SKM-1 treated with dmso at 0.1 percent for 144 hours (cell line): ENCODE data around the gene VPS50.
"Not testable (repeated sequence)": the region's sequence is repeated elsewhere in the genome, so short reads cannot be mapped to it uniquely, and the experiment has no call there.

Source experiments
- DNase-seq: peaks from one replicate; lab custom pipeline; 2025; ENCODE audit not compliant: unreplicated experiment; lab: John Stamatoyannopoulos, UW

Gene VPS50

DNA sequence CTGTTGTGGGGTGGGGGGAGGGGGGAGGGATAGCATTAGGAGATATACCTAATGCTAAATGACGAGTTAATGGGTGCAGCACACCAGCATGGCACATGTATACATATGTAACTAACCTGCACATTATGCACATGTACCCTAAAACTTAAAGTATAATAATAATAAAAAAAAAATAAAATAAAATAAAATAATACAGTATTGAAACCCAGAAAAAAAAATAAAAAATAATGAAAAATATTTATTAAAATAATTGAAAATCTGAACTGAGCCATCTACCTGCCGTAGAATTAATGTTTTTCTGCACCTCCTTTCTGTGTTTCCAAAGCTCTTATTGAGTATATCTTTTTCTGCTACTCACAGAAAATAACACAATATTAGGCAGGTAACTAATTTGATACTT is 94.1 kb downstream of the VPS50 start:
- DNase-seq, result not testable (repeated sequence)

DNA sequence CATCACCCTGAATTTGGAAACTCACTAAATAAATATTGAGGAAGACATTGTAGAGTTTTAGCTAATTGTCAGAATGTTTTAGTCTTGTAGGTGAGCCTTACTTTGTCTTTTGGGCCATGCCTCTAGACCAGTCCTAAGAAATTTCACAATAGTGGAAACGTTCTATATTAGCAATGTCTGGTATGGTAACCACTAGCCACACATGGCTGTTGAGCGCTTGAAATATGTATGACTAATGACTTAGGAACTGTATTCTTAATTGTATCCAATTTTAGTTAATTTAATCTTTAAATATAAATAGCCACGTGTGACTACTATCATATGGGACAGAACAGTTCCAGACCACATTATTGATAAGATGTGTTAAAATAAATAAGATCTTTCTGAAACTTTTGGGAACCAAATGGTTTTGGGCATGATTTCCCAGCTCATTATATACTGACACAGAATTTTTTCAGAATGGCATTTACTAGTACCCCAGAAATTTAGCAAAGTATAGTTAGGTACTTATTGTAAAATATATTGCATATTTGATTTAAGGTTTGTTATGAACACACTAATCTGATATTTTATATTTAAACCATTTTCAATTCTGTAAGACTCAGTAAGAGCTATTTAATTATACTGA is 95.0 kb downstream of the VPS50 start:
- DNase-seq, result no peak

DNA sequence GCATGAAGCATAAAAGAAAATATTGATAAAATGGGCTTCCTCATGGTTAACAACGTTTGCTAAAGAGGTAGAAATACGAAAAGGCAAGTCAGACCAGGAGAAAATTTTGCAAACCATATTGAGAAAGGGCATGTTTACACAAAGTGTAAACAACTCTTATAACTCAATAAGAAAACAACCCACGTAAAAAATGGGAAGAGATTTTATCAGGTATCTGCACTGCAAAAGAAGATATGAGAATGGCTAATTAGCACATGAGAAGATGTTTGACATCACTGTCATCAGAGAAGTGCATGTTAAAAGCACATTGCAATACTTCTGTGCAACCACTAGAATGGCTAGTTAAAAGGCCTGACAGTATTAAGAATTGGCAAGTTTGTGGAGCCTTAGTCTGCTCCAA is 99.5 kb downstream of the VPS50 start:
- DNase-seq, result no peak

DNA sequence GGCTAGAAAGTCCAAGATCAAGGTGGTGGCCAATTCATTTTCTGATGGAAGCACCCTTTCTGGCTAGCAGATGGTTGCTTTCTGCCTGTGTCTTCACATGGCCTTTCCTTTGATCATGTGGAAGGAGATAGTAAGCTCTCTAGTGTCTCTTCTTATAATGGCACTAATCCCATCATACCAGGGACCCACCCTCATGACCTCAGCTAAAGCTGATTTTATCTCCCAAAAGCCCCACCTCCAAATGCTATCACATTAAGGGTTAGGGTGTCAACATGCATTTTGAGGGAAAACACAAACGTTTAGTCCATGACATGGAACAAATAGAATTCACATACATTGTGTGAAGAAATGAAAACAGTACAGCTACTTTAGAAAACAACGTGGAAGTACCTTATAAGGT is 100.0 kb downstream of the VPS50 start:
- DNase-seq, result no peak

GRCh38 chr7:93337052-93337451 is 104.9 kb downstream of the VPS50 start:
- DNase-seq, result no peak

GRCh38 chr7:93342178-93342577 is 110.0 kb downstream of the VPS50 start:
- DNase-seq, result not testable (repeated sequence)

GRCh38 chr7:93350338-93350737 is 118.2 kb downstream of the VPS50 start:
- no peak for DNase-seq

DNA sequence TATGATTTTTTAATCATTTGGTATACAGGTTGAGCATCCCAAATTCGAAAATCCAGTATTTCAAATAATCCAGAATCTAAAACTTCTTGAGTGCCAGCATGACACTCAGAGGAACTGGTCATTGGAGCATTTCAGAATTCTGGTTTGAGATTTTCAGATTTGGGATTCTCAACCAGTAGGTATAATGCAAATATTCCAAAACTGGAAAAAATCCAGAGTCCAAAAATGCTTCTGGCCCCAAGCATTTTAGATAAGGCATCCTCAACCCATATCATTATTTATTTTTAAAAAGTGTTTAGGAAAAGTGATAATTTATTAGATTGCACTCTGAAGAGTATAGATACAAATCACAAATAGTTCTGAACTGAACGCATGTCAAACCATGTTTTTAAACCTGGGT is 120.7 kb downstream of the VPS50 start:
- DNase-seq, result no peak

GRCh38 chr7:93354815-93355214 is 122.6 kb downstream of the VPS50 start:
- DNase-seq, result no peak

GRCh38 chr7:93359520-93360198 is 127.5 kb downstream of the VPS50 start:
- DNase-seq, result no peak

DNA sequence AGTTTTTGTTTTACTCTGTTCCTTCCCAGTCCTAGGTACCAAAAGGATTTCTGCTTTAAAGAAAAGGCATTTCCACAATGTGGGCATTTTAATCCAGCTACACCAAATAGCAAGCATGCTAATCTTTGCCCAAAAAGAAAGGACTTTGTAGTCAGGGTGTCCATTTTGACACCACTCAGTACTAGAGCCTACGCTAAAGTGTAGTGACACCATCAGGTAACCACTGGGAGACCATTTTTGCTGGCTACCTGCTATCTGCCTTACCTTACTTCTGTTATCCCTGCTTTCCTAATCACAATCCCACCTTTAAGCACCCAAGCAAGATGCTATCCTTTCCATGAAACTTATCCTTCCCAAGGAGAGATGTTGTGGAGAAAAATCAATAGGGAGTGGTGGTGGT is 129.7 kb downstream of the VPS50 start:
- DNase-seq, result no peak

- DNase-seq, result no peak
Measured at GRCh38 chr7:93364806-93365205, 132.6 kb downstream of the VPS50 start.

- no peak for DNase-seq
Measured at GRCh38 chr7:93365341-93365740, 133.2 kb downstream of the VPS50 start.

GRCh38 chr7:93366816-93367215 is 134.7 kb downstream of the VPS50 start:
- no peak for DNase-seq

DNA sequence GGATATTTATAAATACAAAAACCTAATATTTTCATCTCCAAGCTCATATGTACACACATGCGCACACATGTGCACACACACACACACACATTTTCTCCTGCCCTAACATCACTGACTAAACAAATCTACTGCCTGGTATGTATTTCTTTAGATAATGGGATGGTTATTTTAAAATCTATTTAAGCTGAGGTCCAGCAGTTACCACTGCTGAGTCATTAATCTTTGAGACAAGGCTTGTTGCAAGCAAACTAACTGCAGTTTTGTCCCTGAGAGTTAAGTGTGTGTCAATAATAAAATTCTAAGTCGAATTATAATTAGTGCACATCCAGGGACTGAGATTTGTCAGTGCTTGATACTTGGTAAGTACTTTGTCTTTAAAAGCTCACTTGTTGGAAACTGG is 135.1 kb downstream of the VPS50 start:
- DNase-seq, result no peak

GRCh38 chr7:93370937-93371336 is 138.8 kb downstream of the VPS50 start:
- DNase-seq, result not testable (repeated sequence)

DNA sequence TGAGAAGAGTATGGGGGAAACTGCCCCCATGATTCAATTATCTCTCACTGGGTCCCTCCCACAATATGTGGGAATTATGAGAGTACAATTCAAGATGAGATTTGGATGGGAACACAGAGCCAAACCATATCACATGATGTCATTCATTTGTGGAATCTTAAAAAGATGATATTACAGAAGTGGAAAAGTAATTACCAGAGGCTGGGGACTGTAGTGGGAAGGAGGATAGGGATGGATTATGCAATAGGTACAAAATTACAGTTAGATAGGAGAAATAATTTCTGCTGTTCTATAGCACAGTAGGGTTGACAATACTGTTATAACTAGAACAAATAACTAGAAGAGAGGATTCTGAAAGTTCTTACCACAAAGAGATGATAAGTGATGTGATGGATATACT is 141.4 kb downstream of the VPS50 start:
- DNase-seq, result no peak

DNA sequence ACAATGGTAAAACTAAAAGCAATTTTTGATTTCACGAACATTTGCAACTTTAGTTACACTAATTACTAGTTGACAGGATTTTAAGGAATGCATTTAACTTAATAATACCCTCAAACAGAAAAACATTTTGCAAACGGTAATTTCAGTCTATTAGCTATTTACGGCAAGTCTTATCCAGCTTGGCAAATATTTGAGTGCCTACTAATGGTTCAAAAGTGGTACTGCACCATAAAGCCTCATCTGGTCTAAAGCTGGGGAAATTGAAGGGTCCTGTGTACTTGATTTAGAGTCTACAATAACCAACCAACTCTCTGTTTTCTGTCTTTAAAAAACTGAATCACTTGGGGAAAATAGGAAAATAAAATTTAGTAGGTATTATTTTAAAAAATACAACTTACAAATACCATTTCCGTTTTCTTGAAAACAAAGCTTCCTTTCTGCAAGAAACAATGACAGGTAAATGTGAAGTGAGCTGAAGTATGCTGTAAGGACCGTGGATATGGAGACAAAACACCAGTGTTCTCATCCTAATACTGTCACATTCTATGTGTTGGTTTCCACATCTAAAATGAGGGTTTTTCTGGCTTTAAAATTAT is 142.3 kb downstream of the VPS50 start:
- DNase-seq, result no peak

GRCh38 chr7:93375603-93376002 is 143.4 kb downstream of the VPS50 start:
- DNase-seq, result no peak

DNA sequence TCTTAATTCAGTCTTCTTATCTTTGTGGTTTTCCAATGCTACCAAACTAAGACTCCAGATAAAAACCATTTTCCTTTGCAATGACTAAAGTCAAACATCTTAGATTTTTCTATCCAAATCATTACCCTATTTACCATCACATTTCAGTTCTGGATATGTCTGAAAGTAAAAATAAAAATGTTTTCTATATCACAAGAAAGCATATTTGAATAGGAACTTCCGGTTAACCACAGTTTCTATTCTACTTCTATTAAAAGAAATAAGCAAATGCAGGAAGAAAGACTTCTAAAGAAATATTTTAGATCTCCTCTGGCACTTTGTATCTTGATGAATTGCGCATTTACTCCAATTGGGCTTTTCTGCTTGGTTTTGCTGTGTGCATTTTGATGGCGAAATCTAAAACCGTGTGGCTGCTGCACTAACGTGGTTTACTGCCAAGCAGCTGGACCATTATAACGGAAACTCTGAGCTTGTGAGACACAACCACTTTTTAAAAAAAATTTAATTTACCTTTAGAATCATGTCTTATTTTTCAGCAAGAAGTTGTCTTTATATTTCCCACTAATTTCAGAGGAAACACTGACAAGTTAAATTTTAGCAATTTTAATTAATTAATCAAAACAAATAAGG is 146.1 kb downstream of the VPS50 start:
- DNase-seq, result no peak

- no peak for DNase-seq
Measured at GRCh38 chr7:93382362-93382761, 150.2 kb downstream of the VPS50 start.

- DNase-seq, result no peak
Measured at GRCh38 chr7:93390660-93391059, 158.5 kb downstream of the VPS50 start.
